GM19397 (cell line): ENCODE results near the gene CYB5RL.
"Not testable (repeated sequence)": the region's sequence is repeated elsewhere in the genome, so short reads cannot be mapped to it uniquely, and the experiment has no call there.

ENCODE experiments used
- ATAC-seq: cut with Tn5 transposase; IDR thresholded peaks from one replicate; pipeline ENCODE4 v1.9.1; 2021; ENCODE audit warnings: mild to moderate bottlenecking, moderate library complexity; ENCODE audit not compliant: unreplicated experiment

The CYB5RL gene

GRCh38 chr1:54190526-54190925, 9.3 kb downstream of the CYB5RL start:
- ATAC-seq = no peak

DNA sequence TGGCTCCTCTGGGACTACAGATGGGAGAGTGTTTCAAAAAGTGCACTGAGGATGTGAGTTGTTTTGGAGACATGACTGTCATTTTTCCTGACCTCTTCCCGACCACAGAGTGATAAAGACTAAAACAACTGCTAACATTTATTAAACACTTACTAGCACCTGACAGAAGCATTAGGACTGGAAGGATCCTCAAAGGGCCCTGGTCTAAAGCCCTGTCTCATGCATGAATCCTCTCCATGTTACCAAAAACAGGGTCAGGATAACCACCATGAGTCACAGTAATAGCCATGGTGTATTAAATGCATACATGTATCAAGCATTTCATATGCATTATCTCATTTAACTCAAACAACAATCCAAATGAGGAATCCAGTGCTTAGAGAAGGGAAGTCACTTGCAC, 11.5 kb downstream of the CYB5RL start:
- no peak for ATAC-seq

- ATAC-seq = no peak
These were observed 13.8 kb downstream of the CYB5RL start for GRCh38 chr1:54186056-54186455.

DNA sequence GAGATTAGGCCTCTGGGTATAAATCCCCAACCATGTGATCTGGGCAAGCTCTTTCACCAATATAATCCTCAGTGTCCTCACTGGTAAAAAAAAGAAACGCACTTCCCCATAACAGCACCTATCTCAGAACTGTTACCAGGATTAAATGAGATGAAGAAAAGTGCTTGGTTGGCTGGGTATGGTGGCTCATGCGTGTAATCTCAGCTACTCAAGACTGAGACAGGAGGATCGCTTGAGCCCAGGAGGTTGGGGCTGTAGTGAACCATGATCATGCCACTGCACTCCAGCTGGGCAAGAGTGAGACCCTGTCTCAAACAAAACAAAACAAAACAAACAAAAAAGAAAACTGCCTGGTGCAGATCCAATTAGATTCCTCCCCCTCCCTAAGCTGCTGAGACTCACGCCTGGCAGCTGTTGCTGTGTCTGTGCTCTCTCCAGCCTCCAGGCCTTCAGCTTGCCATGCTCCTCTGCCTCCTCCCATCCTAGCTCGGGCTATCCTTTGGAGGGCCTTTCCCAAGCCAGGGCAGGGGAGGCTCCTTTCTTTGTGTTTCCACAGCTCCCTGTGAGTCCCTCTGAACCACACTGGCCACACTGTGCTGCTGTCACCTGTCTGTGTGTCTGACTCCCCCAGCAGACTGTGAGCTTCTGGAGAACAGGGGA, 19.0 kb downstream of the CYB5RL start:
- ATAC-seq = no peak

- ATAC-seq = no peak
These were observed 21.3 kb downstream of the CYB5RL start for GRCh38 chr1:54178296-54179070.

GRCh38 chr1:54177726-54178125, 22.1 kb downstream of the CYB5RL start:
- ATAC-seq = no peak

- ATAC-seq = no peak
These were observed 23.1 kb downstream of the CYB5RL start for GRCh38 chr1:54176621-54177327.

- ATAC-seq = no peak
These were observed 25.7 kb downstream of the CYB5RL start for GRCh38 chr1:54174106-54174505.

DNA sequence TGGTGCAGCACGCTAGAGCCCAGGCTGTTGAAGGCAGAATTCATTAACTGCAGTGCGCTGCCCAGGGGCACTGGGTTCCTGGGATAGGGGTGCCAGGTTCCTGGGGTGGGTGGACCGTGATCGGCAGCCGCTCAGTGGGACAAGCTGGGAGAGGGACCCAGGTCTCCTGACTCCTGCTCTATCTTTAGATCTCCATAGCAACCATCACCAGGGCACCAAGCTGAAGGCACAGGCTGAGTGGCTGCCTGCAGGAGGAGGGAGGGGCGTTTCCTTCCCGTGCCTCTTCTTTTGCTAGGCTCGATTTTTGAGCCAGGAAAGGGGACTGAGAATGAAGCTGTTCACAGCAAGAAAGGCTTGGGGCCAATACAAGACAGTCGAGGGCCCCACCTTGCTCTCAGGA, 26.1 kb downstream of the CYB5RL start:
- no peak for ATAC-seq

- no peak for ATAC-seq
These were observed 26.9 kb downstream of the CYB5RL start for GRCh38 chr1:54172614-54173599.

GRCh38 chr1:54171606-54172005, 28.2 kb downstream of the CYB5RL start:
- ATAC-seq = no peak

- ATAC-seq = no peak
These were observed 28.8 kb downstream of the CYB5RL start for GRCh38 chr1:54171016-54171415.

GRCh38 chr1:54169068-54169467, 30.8 kb downstream of the CYB5RL start:
- no peak for ATAC-seq

- no peak for ATAC-seq
These were observed 31.4 kb downstream of the CYB5RL start for GRCh38 chr1:54168206-54168965.

DNA sequence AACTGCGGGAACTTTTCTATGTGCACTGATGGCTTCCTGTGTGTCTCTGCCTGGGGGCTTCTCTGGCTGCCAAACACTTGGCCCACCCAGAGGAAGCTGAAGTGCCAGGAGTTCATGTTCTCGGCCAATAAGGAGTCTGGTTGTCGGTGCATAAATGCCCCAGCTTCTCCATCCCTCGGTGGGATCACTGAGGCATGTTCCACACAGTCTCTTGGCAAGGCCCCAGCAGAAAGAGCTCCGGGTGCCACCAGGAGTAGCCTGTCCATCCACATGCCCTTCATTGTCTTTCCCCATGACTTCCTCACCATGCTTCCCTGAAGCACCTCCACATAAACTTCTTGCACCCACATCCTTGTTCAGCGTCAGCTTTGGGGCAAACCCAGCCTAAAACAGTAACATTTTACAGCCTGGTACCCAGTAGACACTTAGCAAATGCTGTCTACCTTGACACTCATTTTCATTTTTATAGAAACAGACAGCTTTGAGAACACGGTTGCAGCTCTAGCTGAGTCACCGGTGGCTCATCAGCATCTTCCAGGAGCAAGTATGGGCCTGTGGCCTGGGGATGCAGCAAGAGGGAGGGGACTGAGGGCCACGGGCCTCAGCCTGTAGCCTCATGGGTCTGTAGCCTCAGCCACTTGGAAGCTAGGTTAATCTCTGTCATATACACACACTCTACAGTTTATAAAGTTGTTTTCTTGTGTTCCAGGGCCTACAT, 32.2 kb downstream of the CYB5RL start:
- ATAC-seq = no peak

DNA sequence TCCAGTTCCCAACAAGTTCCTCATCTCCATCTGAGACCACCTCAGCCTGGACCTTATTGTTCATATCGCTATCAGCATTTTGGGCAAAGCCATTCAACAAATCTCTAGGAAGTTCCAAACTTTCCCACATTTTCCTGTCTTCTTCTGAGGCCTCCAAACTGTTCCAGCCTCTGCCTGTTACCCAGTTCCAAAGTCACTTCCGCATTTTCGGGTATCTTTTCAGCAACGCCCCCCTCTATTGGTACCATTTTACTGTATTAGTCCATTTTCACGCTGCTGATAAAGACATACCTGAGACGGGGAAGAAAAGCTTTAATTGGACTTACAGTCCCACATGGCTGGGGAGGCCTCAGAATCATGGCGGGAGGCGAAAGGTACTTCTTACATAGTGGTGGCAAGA, 33.5 kb downstream of the CYB5RL start:
- ATAC-seq = not testable (repeated sequence)

DNA sequence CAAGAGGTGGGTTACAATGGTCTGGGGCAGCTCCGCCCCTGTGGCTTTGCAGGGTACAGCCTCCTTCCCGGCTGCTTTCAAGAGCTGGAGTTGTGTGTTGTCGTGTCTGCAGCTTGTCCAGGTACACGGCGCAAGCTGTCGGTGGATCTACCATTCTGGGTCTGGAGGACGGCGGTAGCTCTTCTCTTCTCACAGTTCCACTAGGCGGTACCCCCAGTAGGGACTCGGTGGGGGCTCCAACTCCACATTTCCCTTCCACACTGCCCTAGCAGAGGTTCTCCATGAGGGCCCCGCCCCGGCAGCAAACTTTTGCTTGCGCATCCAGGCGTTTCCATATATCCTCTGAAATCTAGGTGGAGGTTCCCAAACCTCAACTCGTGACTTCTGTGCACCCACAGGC, 34.7 kb downstream of the CYB5RL start:
- no peak for ATAC-seq

DNA sequence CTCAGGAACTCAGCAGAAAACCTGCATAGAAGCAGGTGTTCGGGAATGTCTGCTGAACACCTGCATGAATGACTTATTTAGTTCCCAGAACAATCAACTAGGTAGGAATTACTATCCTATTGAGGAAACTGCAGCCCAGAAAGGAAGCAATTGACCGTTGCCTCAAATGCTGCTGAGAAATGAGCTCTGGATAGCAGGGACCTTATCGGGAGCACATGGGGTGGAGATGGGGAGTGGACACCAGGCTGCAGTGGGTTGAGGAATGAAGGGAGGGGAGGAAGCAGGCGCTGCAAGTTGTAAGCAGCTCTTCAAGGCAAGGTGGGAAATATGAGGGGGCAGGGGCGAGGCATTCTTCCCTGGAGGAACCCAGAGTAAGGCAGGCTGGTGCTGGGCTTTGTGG, 36.3 kb downstream of the CYB5RL start:
- no peak for ATAC-seq

GRCh38 chr1:54163051-54163450, 36.8 kb downstream of the CYB5RL start:
- no peak for ATAC-seq
